22Rv1 (cell line): Measurements from ENCODE around the gene PARD3B.

Experiments used
- ZFX ChIP-seq: fragments of 450-650 bp; IDR thresholded peaks from 2 replicates; pipeline ENCODE4 v1.6.1; 2017; ENCODE audit warnings: antibody characterized with exemption, borderline replicate concordance
- TF ChIP-seq, protein P1 (sequence below): fragments of 450-650 bp; IDR thresholded peaks from 2 replicates; pipeline ENCODE4 v1.5.1; 2017; ENCODE audit warnings: mild to moderate bottlenecking

DNA sequence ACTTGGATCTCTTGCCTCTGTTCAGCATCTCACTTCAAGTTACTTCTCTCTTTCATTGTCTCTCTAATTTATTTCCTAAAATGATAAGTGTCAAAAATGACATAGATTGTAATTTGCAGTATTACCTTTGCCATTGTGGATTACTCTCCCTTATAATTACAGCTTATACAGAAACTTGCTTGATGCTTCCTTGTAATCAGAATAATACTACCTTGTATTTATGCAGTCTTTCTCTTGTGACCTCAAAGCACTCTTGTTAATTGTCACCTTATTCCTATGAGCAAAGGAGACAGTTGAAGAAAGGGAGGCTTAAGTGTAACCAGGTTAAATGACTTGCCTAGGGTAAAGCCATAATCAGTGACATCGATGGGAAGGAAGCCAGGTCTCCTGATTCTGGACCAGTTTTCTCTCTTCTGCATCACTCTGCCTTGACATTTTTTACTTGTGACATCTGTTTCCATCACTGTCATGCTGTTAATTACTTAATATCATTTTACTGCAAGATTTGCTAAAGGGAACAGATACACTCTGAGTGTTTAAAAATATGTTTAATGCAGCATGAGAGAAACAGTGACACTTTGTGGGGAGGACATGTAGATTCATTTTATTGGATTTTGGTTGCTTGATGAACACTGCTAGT is 388.6 kb downstream of the PARD3B start:
- TF ChIP-seq, protein P1, sequence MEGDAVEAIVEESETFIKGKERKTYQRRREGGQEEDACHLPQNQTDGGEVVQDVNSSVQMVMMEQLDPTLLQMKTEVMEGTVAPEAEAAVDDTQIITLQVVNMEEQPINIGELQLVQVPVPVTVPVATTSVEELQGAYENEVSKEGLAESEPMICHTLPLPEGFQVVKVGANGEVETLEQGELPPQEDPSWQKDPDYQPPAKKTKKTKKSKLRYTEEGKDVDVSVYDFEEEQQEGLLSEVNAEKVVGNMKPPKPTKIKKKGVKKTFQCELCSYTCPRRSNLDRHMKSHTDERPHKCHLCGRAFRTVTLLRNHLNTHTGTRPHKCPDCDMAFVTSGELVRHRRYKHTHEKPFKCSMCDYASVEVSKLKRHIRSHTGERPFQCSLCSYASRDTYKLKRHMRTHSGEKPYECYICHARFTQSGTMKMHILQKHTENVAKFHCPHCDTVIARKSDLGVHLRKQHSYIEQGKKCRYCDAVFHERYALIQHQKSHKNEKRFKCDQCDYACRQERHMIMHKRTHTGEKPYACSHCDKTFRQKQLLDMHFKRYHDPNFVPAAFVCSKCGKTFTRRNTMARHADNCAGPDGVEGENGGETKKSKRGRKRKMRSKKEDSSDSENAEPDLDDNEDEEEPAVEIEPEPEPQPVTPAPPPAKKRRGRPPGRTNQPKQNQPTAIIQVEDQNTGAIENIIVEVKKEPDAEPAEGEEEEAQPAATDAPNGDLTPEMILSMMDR = no peak
- TF ChIP-seq ZFX = no peak
